ENCODE results near the gene CCL25. TPM values are rescaled to one million over a fixed set of nuclear protein-coding genes. Genes with fewer than 3 reads are reported as not detected.

CCL25 gene
- total and polyA plus RNA-seq, 2 of the 13 experiments (the other 11 are each of a cell fraction or from before 2014, with no cell fraction given) = not detected

DNA sequence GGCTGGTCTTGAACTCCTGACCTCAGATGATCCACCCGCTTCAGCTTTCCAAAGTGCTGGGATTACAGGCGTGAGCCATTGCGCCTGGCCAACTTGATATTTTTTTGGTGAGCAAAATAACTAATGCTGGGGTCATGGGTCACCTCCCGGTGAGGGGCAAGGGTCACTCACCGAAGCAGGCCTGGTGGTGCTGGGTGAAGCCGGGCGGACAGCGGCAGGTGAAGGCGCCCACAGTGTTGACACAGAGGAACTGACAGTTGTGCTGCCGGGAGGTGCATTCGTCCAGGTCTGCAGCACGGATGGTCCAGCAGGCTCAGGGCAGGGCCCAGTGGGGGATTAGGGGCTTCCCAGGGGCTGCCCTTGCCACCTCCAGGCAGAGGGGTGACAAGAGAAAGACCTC lies 28.3 kb downstream of the CCL25 start (continued):
- TF ChIP-seq, protein P1, sequence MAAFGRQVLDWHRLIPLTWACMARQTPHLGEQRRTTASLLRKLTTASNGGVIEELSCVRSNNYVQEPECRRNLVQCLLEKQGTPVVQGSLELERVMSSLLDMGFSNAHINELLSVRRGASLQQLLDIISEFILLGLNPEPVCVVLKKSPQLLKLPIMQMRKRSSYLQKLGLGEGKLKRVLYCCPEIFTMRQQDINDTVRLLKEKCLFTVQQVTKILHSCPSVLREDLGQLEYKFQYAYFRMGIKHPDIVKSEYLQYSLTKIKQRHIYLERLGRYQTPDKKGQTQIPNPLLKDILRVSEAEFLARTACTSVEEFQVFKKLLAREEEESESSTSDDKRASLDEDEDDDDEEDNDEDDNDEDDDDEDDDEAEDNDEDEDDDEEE (CRISPR knock-in tag; IDR thresholded peaks at IDR 0.05) = no peak
- TF ChIP-seq RBM22 (optimal IDR thresholded peaks at IDR 0.05; ENCODE audit: low read length) (no peak), KDM6A (CRISPR knock-in tag; IDR thresholded peaks at IDR 0.05; ENCODE audit: low read depth) (no peak), ZNF839 (CRISPR knock-in tag; IDR thresholded peaks at IDR 0.05; ENCODE audit: borderline replicate concordance) (no peak), ZNF660 (CRISPR knock-in tag; IDR thresholded peaks at IDR 0.05; ENCODE audit: borderline replicate concordance, low read depth) (no peak), KLF16 (CRISPR knock-in tag; IDR thresholded peaks at IDR 0.05) (no peak), ZNF572 (CRISPR knock-in tag; IDR thresholded peaks at IDR 0.05) (no peak), ZNF326 (CRISPR knock-in tag; IDR thresholded peaks at IDR 0.05; ENCODE audit: borderline replicate concordance) (no peak), ZFP82 (CRISPR knock-in tag; IDR thresholded peaks at IDR 0.05; ENCODE audit: borderline replicate concordance) (no peak), ZNF264 (CRISPR knock-in tag; IDR thresholded peaks at IDR 0.05) (no peak), XRCC5 (optimal IDR thresholded peaks at IDR 0.05; ENCODE audit: low read length) (no peak), DNMT3B (CRISPR knock-in tag; conservative IDR thresholded peaks at IDR 0.05) (no peak), TRIM24 (CRISPR knock-in tag; IDR thresholded peaks at IDR 0.05) (no peak), KLF11 (CRISPR knock-in tag; IDR thresholded peaks at IDR 0.05) (no peak), SYNCRIP (IDR thresholded peaks at IDR 0.05; ENCODE audit: insufficient read depth, low read depth, low read length) (no peak), RARA (CRISPR knock-in tag; IDR thresholded peaks at IDR 0.05) (0 out of 2 replicates have a peak, but pooled peaks have one; percentile 37), ZMYM2 (CRISPR knock-in tag; IDR thresholded peaks at IDR 0.05) (no peak; the same call in 1 of the 2 replicates), PITX1 (CRISPR knock-in tag; IDR thresholded peaks at IDR 0.05) (0 out of 2 replicates have a peak, but pooled peaks have one; percentile 28), GPN1 (CRISPR knock-in tag; IDR thresholded peaks at IDR 0.05; ENCODE audit: borderline replicate concordance) (no peak)
- TF ChIP-seq, protein P2, sequence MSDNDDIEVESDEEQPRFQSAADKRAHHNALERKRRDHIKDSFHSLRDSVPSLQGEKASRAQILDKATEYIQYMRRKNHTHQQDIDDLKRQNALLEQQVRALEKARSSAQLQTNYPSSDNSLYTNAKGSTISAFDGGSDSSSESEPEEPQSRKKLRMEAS (IDR thresholded peaks at IDR 0.05) = no peak
- TF ChIP-seq, protein P3, sequence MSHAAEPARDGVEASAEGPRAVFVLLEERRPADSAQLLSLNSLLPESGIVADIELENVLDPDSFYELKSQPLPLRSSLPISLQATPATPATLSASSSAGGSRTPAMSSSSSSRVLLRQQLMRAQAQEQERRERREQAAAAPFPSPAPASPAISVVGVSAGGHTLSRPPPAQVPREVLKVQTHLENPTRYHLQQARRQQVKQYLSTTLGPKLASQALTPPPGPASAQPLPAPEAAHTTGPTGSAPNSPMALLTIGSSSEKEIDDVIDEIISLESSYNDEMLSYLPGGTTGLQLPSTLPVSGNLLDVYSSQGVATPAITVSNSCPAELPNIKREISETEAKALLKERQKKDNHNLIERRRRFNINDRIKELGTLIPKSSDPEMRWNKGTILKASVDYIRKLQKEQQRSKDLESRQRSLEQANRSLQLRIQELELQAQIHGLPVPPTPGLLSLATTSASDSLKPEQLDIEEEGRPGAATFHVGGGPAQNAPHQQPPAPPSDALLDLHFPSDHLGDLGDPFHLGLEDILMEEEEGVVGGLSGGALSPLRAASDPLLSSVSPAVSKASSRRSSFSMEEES (CRISPR knock-in tag; IDR thresholded peaks at IDR 0.05) = no peak
- TF ChIP-seq, protein P4, sequence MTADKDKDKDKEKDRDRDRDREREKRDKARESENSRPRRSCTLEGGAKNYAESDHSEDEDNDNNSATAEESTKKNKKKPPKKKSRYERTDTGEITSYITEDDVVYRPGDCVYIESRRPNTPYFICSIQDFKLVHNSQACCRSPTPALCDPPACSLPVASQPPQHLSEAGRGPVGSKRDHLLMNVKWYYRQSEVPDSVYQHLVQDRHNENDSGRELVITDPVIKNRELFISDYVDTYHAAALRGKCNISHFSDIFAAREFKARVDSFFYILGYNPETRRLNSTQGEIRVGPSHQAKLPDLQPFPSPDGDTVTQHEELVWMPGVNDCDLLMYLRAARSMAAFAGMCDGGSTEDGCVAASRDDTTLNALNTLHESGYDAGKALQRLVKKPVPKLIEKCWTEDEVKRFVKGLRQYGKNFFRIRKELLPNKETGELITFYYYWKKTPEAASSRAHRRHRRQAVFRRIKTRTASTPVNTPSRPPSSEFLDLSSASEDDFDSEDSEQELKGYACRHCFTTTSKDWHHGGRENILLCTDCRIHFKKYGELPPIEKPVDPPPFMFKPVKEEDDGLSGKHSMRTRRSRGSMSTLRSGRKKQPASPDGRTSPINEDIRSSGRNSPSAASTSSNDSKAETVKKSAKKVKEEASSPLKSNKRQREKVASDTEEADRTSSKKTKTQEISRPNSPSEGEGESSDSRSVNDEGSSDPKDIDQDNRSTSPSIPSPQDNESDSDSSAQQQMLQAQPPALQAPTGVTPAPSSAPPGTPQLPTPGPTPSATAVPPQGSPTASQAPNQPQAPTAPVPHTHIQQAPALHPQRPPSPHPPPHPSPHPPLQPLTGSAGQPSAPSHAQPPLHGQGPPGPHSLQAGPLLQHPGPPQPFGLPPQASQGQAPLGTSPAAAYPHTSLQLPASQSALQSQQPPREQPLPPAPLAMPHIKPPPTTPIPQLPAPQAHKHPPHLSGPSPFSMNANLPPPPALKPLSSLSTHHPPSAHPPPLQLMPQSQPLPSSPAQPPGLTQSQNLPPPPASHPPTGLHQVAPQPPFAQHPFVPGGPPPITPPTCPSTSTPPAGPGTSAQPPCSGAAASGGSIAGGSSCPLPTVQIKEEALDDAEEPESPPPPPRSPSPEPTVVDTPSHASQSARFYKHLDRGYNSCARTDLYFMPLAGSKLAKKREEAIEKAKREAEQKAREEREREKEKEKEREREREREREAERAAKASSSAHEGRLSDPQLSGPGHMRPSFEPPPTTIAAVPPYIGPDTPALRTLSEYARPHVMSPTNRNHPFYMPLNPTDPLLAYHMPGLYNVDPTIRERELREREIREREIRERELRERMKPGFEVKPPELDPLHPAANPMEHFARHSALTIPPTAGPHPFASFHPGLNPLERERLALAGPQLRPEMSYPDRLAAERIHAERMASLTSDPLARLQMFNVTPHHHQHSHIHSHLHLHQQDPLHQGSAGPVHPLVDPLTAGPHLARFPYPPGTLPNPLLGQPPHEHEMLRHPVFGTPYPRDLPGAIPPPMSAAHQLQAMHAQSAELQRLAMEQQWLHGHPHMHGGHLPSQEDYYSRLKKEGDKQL (CRISPR knock-in tag; IDR thresholded peaks at IDR 0.05; ENCODE audit: low read depth) = no peak
- TF ChIP-seq, protein P5, sequence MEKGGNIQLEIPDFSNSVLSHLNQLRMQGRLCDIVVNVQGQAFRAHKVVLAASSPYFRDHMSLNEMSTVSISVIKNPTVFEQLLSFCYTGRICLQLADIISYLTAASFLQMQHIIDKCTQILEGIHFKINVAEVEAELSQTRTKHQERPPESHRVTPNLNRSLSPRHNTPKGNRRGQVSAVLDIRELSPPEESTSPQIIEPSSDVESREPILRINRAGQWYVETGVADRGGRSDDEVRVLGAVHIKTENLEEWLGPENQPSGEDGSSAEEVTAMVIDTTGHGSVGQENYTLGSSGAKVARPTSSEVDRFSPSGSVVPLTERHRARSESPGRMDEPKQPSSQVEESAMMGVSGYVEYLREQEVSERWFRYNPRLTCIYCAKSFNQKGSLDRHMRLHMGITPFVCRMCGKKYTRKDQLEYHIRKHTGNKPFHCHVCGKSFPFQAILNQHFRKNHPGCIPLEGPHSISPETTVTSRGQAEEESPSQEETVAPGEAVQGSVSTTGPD (CRISPR knock-in tag; IDR thresholded peaks at IDR 0.05) = peak; percentile 90

Data from HepG2 (cell line).